ENCODE measurements around the gene STK39.

STK39 gene

GRCh38 chr2:168050377-168050776, 197.0 kb downstream of the STK39 start:
- Histone ChIP-seq H2BK120ac (ENCODE audit: low read depth, low read length) (no peak overlapping the region), H3K4me1 (ENCODE audit: control insufficient read depth, insufficient read depth, low read depth, low read length) (no peaks in the 10 kb centered on the region), H2AFZ (ENCODE audit: low read depth, low read length) (no peak overlapping the region), H3K79me1 (replicated peaks; ENCODE audit: low read length, poor library complexity, severe bottlenecking) (peaks cover 19% of the 10 kb centered on the region), H3K4me3 (ENCODE audit: insufficient read depth in 1 of 2, low read depth in 1 of 2, low read length in 2 of 2) (no peak overlapping the region), H3K4ac (ENCODE audit: low read depth in 1 of 2, low read length in 2 of 2) (no peak overlapping the region), H4K8ac (ENCODE audit: low read length) (no peak overlapping the region), H3K23ac (ENCODE audit: low read length in 2 of 2) (no peak overlapping the region), H2BK5ac (ENCODE audit: low read depth, low read length, poor library complexity, severe bottlenecking) (no peak overlapping the region), H2BK12ac (ENCODE audit: low read length in 2 of 2) (no peak overlapping the region), H2BK15ac (ENCODE audit: low read depth, poor library complexity, severe bottlenecking) (no peak overlapping the region), H3K4me2 (ENCODE audit: low read length, poor library complexity, severe bottlenecking) (no peak overlapping the region), H3K27ac (ENCODE audit: low read length, poor library complexity, severe bottlenecking) (no peak overlapping the region), H2AK5ac (ENCODE audit: low read length, severe bottlenecking) (no peak overlapping the region), H3K36me3 (ENCODE audit: control insufficient read depth in 1 of 2, insufficient read depth in 2 of 2, low read depth in 1 of 2, low read length in 2 of 2) (peaks cover 2 to 18% of the 10 kb centered on the region in 2 experiments), H3K9me3 (ENCODE audit: control insufficient read depth, low read length) (no peaks in the 10 kb centered on the region), H3K18ac (ENCODE audit: low read depth in 1 of 2, low read length in 2 of 2) (no peak overlapping the region), H4K91ac (ENCODE audit: low read length) (no peak overlapping the region), H3K9ac (ENCODE audit: low read length) (no peak overlapping the region), H3K27me3 (ENCODE audit: control insufficient read depth in 1 of 2, insufficient read depth in 1 of 2, low read length in 2 of 2) (no peaks in the 10 kb centered on the region), H3K14ac (ENCODE audit: low read length in 2 of 2) (no peak overlapping the region)
- no peak for DNase-seq
- WGBS, result 88% methylated on average over 1 of the region's 2 CpGs

DNA sequence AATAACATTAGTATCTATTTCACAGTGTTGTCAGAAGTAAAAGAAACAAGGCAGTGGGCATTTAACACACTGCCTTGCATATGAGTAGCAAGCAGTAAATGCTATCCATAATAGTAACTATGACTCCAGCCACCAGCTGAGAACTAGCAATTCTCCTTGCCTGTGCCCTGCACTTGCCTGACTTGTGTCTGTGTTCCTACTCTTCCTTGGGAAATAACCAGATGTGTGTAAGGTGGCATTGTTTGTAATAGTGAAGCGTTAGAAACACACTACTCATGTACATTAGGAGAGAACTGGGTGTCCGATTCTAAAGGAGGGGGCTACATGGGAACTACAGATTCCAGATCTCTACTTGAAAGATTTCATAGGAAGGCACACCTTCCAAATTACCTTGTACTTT, 197.8 kb downstream of the STK39 start:
- Histone ChIP-seq H3K18ac (ENCODE audit: low read depth in 1 of 2, low read length in 2 of 2) (no peak overlapping the region), H3K27ac (ENCODE audit: low read length, poor library complexity, severe bottlenecking) (no peak overlapping the region), H3K14ac (ENCODE audit: low read length in 2 of 2) (no peak overlapping the region), H2BK12ac (ENCODE audit: low read length in 2 of 2) (no peak overlapping the region), H3K4me3 (ENCODE audit: insufficient read depth in 1 of 2, low read depth in 1 of 2, low read length in 2 of 2) (no peak overlapping the region), H3K4me2 (ENCODE audit: low read length, poor library complexity, severe bottlenecking) (no peak overlapping the region), H2AK5ac (ENCODE audit: low read length, severe bottlenecking) (no peak overlapping the region), H2BK15ac (ENCODE audit: low read depth, poor library complexity, severe bottlenecking) (no peak overlapping the region), H2AFZ (ENCODE audit: low read depth, low read length) (no peak overlapping the region), H3K23ac (ENCODE audit: low read length in 2 of 2) (no peak overlapping the region), H2BK120ac (ENCODE audit: low read depth, low read length) (no peak overlapping the region), H3K9me3 (ENCODE audit: control insufficient read depth, low read length) (no peaks in the 10 kb centered on the region), H3K9ac (ENCODE audit: low read length) (no peak overlapping the region), H2BK5ac (ENCODE audit: low read depth, low read length, poor library complexity, severe bottlenecking) (no peak overlapping the region), H4K91ac (ENCODE audit: low read length) (no peak overlapping the region), H4K8ac (ENCODE audit: low read length) (no peak overlapping the region), H3K27me3 (ENCODE audit: control insufficient read depth in 1 of 2, insufficient read depth in 1 of 2, low read length in 2 of 2) (no peaks in the 10 kb centered on the region), H3K4me1 (ENCODE audit: control insufficient read depth, insufficient read depth, low read depth, low read length) (peaks cover 2% of the 10 kb centered on the region), H3K79me1 (replicated peaks; ENCODE audit: low read length, poor library complexity, severe bottlenecking) (peaks cover 18% of the 10 kb centered on the region), H3K36me3 (ENCODE audit: control insufficient read depth in 1 of 2, insufficient read depth in 2 of 2, low read depth in 1 of 2, low read length in 2 of 2) (peaks cover 2 to 18% of the 10 kb centered on the region in 2 experiments), H3K4ac (ENCODE audit: low read depth in 1 of 2, low read length in 2 of 2) (no peak overlapping the region)
- 93% methylated on average over 2 of the region's 2 CpGs for WGBS
- no peak for DNase-seq

DNA sequence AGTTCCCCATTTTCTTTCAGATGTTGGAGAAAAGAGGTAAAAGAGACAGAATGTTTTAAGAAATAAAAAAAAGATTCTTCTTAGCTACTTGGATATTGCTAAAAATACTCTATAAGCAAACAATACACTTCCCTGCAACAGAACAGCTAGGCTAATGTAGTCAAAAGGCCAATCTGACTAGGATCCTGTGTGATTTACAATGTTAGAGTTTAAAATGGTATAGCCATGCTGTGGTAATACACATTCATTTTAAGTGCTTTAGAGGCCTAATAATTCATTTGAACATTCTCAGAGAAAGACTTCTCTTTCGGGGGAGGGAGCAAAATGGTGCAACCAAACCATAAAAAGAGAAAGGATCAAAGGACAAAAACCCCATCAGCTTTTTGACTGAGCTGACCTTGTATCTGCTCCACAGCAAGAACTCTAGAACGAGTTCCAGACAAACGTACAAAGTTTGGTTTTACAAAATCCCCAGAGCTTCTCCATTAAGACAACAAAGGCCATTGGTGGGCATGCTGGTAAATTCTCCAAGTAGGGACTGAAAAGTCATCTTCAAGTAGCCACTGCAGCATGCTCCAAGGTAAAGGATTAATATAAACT, 200.2 kb downstream of the STK39 start:
- WGBS, result 26% methylated on average over 3 of the region's 3 CpGs
- peaks cover 2 to 18% of the 10 kb centered on the region in 2 experiments for H3K36me3 ChIP-seq (ENCODE audit: control insufficient read depth in 1 of 2, insufficient read depth in 2 of 2, low read depth in 1 of 2, low read length in 2 of 2)
- H2BK12ac ChIP-seq (ENCODE audit: low read length in 2 of 2), result no peak overlapping the region
- no peak overlapping the region for H3K4ac ChIP-seq (ENCODE audit: low read depth in 1 of 2, low read length in 2 of 2)
- H2BK120ac ChIP-seq (ENCODE audit: low read depth, low read length), result no peak overlapping the region
- no peak overlapping the region for H2AFZ ChIP-seq (ENCODE audit: low read depth, low read length)
- no peak overlapping the region for H3K27ac ChIP-seq (ENCODE audit: low read length, poor library complexity, severe bottlenecking)
- no peak overlapping the region for H2BK15ac ChIP-seq (ENCODE audit: low read depth, poor library complexity, severe bottlenecking)
- no peak overlapping the region for H4K8ac ChIP-seq (ENCODE audit: low read length)
- H3K79me1 ChIP-seq (replicated peaks; ENCODE audit: low read length, poor library complexity, severe bottlenecking), result peaks cover 17% of the 10 kb centered on the region
- H3K9me3 ChIP-seq (ENCODE audit: control insufficient read depth, low read length), result no peaks in the 10 kb centered on the region
- H2BK5ac ChIP-seq (ENCODE audit: low read depth, low read length, poor library complexity, severe bottlenecking), result no peak overlapping the region
- H3K4me3 ChIP-seq (ENCODE audit: insufficient read depth in 1 of 2, low read depth in 1 of 2, low read length in 2 of 2), result no peak overlapping the region
- no peak overlapping the region for H3K4me2 ChIP-seq (ENCODE audit: low read length, poor library complexity, severe bottlenecking)
- H4K91ac ChIP-seq (ENCODE audit: low read length), result no peak overlapping the region
- H3K18ac ChIP-seq (ENCODE audit: low read depth in 1 of 2, low read length in 2 of 2), result no peak overlapping the region
- no peaks in the 10 kb centered on the region for H3K27me3 ChIP-seq (ENCODE audit: control insufficient read depth in 1 of 2, insufficient read depth in 1 of 2, low read length in 2 of 2)
- H3K4me1 ChIP-seq (ENCODE audit: control insufficient read depth, insufficient read depth, low read depth, low read length), result peaks cover 4% of the 10 kb centered on the region
- H3K9ac ChIP-seq (ENCODE audit: low read length), result no peak overlapping the region
- peak; percentile 12 for DNase-seq
- H3K14ac ChIP-seq (ENCODE audit: low read length in 2 of 2), result no peak overlapping the region
- H2AK5ac ChIP-seq (ENCODE audit: low read length, severe bottlenecking), result no peak overlapping the region
- H3K23ac ChIP-seq (ENCODE audit: low read length in 2 of 2), result no peak overlapping the region

DNA sequence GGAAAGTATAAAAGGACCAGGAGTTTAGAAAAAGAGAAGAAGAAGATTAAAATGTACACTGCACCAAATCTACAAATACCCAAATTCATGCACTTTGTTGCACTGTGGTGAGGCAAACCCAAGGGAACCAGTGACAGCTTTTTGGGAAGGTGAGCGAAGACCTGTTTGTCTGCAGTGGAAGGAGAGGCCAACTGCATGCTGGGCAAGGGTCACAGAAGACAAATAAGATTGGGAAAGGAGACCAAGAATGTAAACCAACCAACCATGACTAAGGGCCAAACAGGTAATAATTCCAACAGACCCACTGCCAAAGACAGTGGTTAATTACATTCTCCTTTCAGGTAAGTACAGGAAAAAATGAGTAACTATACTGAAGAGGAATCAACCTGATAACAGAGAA, 202.8 kb downstream of the STK39 start:
- H3K4me2 ChIP-seq (ENCODE audit: low read length, poor library complexity, severe bottlenecking), result no peak overlapping the region
- H3K4me1 ChIP-seq (ENCODE audit: control insufficient read depth, insufficient read depth, low read depth, low read length), result peaks cover 4% of the 10 kb centered on the region
- H3K14ac ChIP-seq (ENCODE audit: low read length in 2 of 2), result no peak overlapping the region
- H2AFZ ChIP-seq (ENCODE audit: low read depth, low read length), result no peak overlapping the region
- no peaks in the 10 kb centered on the region for H3K9me3 ChIP-seq (ENCODE audit: control insufficient read depth, low read length)
- WGBS, result 100% methylated on average over 1 of the region's 1 CpG
- no peak overlapping the region for H2BK12ac ChIP-seq (ENCODE audit: low read length in 2 of 2)
- no peak overlapping the region for H2AK5ac ChIP-seq (ENCODE audit: low read length, severe bottlenecking)
- no peaks in the 10 kb centered on the region for H3K27me3 ChIP-seq (ENCODE audit: control insufficient read depth in 1 of 2, insufficient read depth in 1 of 2, low read length in 2 of 2)
- no peak overlapping the region for H3K18ac ChIP-seq (ENCODE audit: low read depth in 1 of 2, low read length in 2 of 2)
- H3K4me3 ChIP-seq (ENCODE audit: insufficient read depth in 1 of 2, low read depth in 1 of 2, low read length in 2 of 2), result no peak overlapping the region
- no peak overlapping the region for H2BK120ac ChIP-seq (ENCODE audit: low read depth, low read length)
- H3K36me3 ChIP-seq (ENCODE audit: control insufficient read depth in 1 of 2, insufficient read depth in 2 of 2, low read depth in 1 of 2, low read length in 2 of 2), result peaks cover 0 to 6% of the 10 kb centered on the region in 2 experiments
- H2BK5ac ChIP-seq (ENCODE audit: low read depth, low read length, poor library complexity, severe bottlenecking), result no peak overlapping the region
- H3K4ac ChIP-seq (ENCODE audit: low read depth in 1 of 2, low read length in 2 of 2), result no peak overlapping the region
- no peak for DNase-seq
- no peak overlapping the region for H3K9ac ChIP-seq (ENCODE audit: low read length)
- peaks cover 14% of the 10 kb centered on the region for H3K79me1 ChIP-seq (replicated peaks; ENCODE audit: low read length, poor library complexity, severe bottlenecking)
- no peak overlapping the region for H2BK15ac ChIP-seq (ENCODE audit: low read depth, poor library complexity, severe bottlenecking)
- H4K91ac ChIP-seq (ENCODE audit: low read length), result no peak overlapping the region
- no peak overlapping the region for H3K27ac ChIP-seq (ENCODE audit: low read length, poor library complexity, severe bottlenecking)
- H4K8ac ChIP-seq (ENCODE audit: low read length), result no peak overlapping the region
- H3K23ac ChIP-seq (ENCODE audit: low read length in 2 of 2), result no peak overlapping the region

Measured in mesenchymal stem cell (in vitro differentiated cells and primary cell).